Karpas-422 (cell line): ENCODE measurements around the gene UNC13C. TPM values are rescaled to one million over a fixed set of nuclear protein-coding genes. Genes with fewer than 3 reads are reported as not detected.

Experiments used
- DNase-seq: peaks from one replicate; pipeline ENCODE4 v3.0.0-alpha.2; 2015
- H2AFZ ChIP-seq: fragments of 200-600 bp; sonication (generic); 2 replicates; pipeline ENCODE4 v1.6.1; 2014; ENCODE audit warnings: antibody characterized with exemption, low read length, mixed read lengths
- H3K27ac ChIP-seq: fragments of 200-600 bp; sonication (generic); 2 replicates; pipeline ENCODE4 v1.5.1; 2014; ENCODE audit warnings: mild to moderate bottlenecking, low read length, moderate library complexity
- H3K27me3 ChIP-seq: fragments of 200-600 bp; sonication (generic); 2 replicates; pipeline ENCODE4 v1.6.1; 2014; ENCODE audit warnings: low read length, mixed read lengths
- H3K36me3 ChIP-seq: fragments of 200-600 bp; sonication (generic); 2 replicates; pipeline ENCODE4 v1.6.1; 2014; ENCODE audit warnings: low read length, mixed read lengths; ENCODE audit not compliant: insufficient read depth
- H3K4me1 ChIP-seq: fragments of 200-600 bp; sonication (generic); 2 replicates; pipeline ENCODE4 v1.6.1; 2014; ENCODE audit warnings: mild to moderate bottlenecking, low read length, mixed read lengths
- H3K4me2 ChIP-seq: fragments of 200-600 bp; sonication (generic); 2 replicates; pipeline ENCODE4 v1.6.1; 2014; ENCODE audit warnings: low read length, low read depth, mild to moderate bottlenecking; ENCODE audit not compliant: poor library complexity, severe bottlenecking
- H3K4me3 ChIP-seq: fragments of 200-600 bp; sonication (generic); 2 replicates; pipeline ENCODE4 v1.5.1; 2014; ENCODE audit warnings: mild to moderate bottlenecking, antibody characterized with exemption, low read length, mixed read lengths
- H3K79me2 ChIP-seq: fragments of 200-600 bp; sonication (generic); 2 replicates; pipeline ENCODE4 v1.6.1; 2014; ENCODE audit warnings: mild to moderate bottlenecking, low read length, mixed read lengths
- H3K9ac ChIP-seq: fragments of 200-600 bp; sonication (generic); 2 replicates; pipeline ENCODE4 v1.6.0; 2014; ENCODE audit warnings: low read length
- H3K9me2 ChIP-seq: fragments of 200-600 bp; sonication (generic), shearing (Covaris generic); replicated peaks from 2 replicates; pipeline ENCODE4 v1.6.0; 2014; ENCODE audit warnings: mild to moderate bottlenecking, low read length, moderate library complexity; ENCODE audit not compliant: insufficient read depth
- H3K9me3 ChIP-seq: fragments of 300-700, 200-600 bp; sonication (generic); 2 replicates; pipeline ENCODE4 v1.6.1; 2014; ENCODE audit warnings: low read length, mixed read lengths
- H4K20me1 ChIP-seq: fragments of 200-600 bp; sonication (generic); 2 replicates; pipeline ENCODE4 v1.6.1; 2014; ENCODE audit warnings: mild to moderate bottlenecking, antibody characterized with exemption, low read length, low read depth; ENCODE audit not compliant: insufficient read depth
- total RNA-seq: library from RNA; depleted of rRNA; stranded (reverse); fragments of >200 nt; shearing (Covaris generic); gene quantifications from 2 replicates; pipeline ENCODE4 v1.2.3, GENCODE V29; 2014; ENCODE audit warnings: low replicate concordance; rRNA removed

The UNC13C gene
- total RNA-seq, 1 experiment from 2014 or later, result not detected

DNA sequence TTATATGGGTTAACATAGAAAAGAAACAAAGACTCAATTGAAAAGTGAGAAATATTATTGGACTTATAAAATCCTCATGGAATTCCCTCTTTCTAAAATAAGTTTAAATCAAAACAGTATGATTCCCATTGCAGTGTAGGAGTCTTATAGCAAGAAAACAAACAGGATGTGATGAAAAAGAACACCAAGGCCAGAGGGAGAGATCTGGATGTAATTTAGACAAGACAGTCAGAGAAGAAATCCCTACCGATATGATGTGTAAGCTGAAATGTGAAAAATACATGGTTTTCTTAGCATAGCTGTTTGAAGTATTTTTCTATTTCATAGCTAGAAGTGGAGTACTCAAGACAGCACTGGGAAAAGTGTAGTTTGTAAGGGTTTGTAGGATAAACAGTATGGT lies 697.0 kb downstream of the UNC13C start:
- no peaks in the 10 kb centered on the region for H3K79me2 ChIP-seq

DNA sequence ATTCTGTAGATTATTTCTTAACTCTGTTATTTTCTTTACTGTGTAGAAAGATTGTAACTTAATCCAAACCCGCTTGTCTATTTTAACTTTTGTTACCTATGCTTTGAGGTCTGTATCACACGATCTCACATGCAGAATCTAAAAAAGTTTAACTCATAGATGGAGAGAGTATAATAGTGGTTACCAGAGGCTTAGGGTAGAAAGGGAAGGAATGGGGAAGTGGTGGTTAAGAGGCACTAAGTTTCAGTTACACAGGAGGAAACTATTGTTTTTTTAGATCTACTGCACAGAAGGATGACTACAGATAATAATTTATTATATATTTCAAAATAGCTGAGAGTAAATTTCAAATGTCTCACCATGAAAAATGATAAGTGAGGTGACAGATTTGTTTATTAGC lies 703.3 kb downstream of the UNC13C start:
- H3K9ac ChIP-seq, result no peak overlapping the region
- no peaks in the 10 kb centered on the region for H4K20me1 ChIP-seq
- DNase-seq, result no peak
- H3K9me2 ChIP-seq, result no peaks in the 10 kb centered on the region; the same call in 1 of the 2 replicates
- no peaks in the 10 kb centered on the region for H3K79me2 ChIP-seq
- H3K27me3 ChIP-seq, result no peaks in the 10 kb centered on the region
- H3K4me2 ChIP-seq, result no peak overlapping the region
- H3K4me3 ChIP-seq, result no peak overlapping the region
- peaks cover 6% of the 10 kb centered on the region; the same call in 1 of the 2 replicates for H3K9me3 ChIP-seq
- no peak overlapping the region for H2AFZ ChIP-seq
- H3K27ac ChIP-seq, result no peak overlapping the region
- H3K4me1 ChIP-seq, result no peaks in the 10 kb centered on the region
- no peaks in the 10 kb centered on the region for H3K36me3 ChIP-seq

More for the DNA sequence above, 697.0 kb downstream of the UNC13C start:
- Histone ChIP-seq H3K4me2 (no peak overlapping the region), H3K27me3 (no peaks in the 10 kb centered on the region), H3K9ac (no peak overlapping the region), H4K20me1 (no peaks in the 10 kb centered on the region), H3K36me3 (no peaks in the 10 kb centered on the region), H3K4me3 (no peak overlapping the region), H3K4me1 (no peaks in the 10 kb centered on the region), H3K9me3 (peaks cover 19% of the 10 kb centered on the region; the same call in 1 of the 2 replicates), H3K27ac (no peak overlapping the region), H2AFZ (no peak overlapping the region), H3K9me2 (no peaks in the 10 kb centered on the region; the same call in 1 of the 2 replicates)
- no peak for DNase-seq

Other genes with a start within 250 kb of the UNC13C start
- not detected in 2 replicates for gene WDR72, start 218.8 kb upstream of the UNC13C start, total RNA-seq